HUES48 (cell line): ENCODE measurements around the gene CHRNA10.

Source experiments
- H3K27ac ChIP-seq: one replicate; pipeline ENCODE4 v1.7.0; 2013; ENCODE audit warnings: low read depth, low read length, inconsistent platforms
- H3K27me3 ChIP-seq: 2 replicates; pipeline ENCODE4 v1.6.1; 2013; ENCODE audit warnings: mild to moderate bottlenecking, low read length; ENCODE audit not compliant: control insufficient read depth, insufficient read depth
- H3K36me3 ChIP-seq: 2 replicates; pipeline ENCODE4 v1.6.1; 2013; ENCODE audit warnings: low read length; ENCODE audit not compliant: control insufficient read depth, insufficient read depth
- H3K4me1 ChIP-seq: 2 replicates; pipeline ENCODE4 v1.6.1; 2013; ENCODE audit warnings: mild to moderate bottlenecking, low read length; ENCODE audit not compliant: control insufficient read depth, insufficient read depth
- H3K4me3 ChIP-seq: 2 replicates; pipeline ENCODE4 v1.5.1; 2013; ENCODE audit warnings: mild to moderate bottlenecking, low read depth, low read length
- H3K9ac ChIP-seq: 2 replicates; pipeline ENCODE4 v1.6.1; 2013; ENCODE audit warnings: mild to moderate bottlenecking, low read depth, low read length, moderate library complexity
- H3K9me3 ChIP-seq: 2 replicates; pipeline ENCODE4 v1.6.1; 2013; ENCODE audit warnings: low read length; ENCODE audit not compliant: control insufficient read depth, insufficient read depth

The CHRNA10 gene

GRCh38 chr11:3631331-3631730, 39.9 kb downstream of the CHRNA10 start:
- H3K4me1 ChIP-seq = no peaks in the 10 kb centered on the region
- H3K36me3 ChIP-seq = no peaks in the 10 kb centered on the region
- H3K9ac ChIP-seq = no peak overlapping the region
- no peak overlapping the region for H3K4me3 ChIP-seq
- H3K27me3 ChIP-seq = no peaks in the 10 kb centered on the region
- no peak overlapping the region for H3K27ac ChIP-seq
- no peaks in the 10 kb centered on the region for H3K9me3 ChIP-seq

GRCh38 chr11:3627291-3627690, 43.9 kb downstream of the CHRNA10 start:
- H3K27ac ChIP-seq = no peak overlapping the region
- H3K4me3 ChIP-seq = no peak overlapping the region
- no peaks in the 10 kb centered on the region for H3K9me3 ChIP-seq
- no peak overlapping the region for H3K9ac ChIP-seq
- H3K36me3 ChIP-seq = no peaks in the 10 kb centered on the region
- no peaks in the 10 kb centered on the region for H3K4me1 ChIP-seq
- no peaks in the 10 kb centered on the region for H3K27me3 ChIP-seq

DNA sequence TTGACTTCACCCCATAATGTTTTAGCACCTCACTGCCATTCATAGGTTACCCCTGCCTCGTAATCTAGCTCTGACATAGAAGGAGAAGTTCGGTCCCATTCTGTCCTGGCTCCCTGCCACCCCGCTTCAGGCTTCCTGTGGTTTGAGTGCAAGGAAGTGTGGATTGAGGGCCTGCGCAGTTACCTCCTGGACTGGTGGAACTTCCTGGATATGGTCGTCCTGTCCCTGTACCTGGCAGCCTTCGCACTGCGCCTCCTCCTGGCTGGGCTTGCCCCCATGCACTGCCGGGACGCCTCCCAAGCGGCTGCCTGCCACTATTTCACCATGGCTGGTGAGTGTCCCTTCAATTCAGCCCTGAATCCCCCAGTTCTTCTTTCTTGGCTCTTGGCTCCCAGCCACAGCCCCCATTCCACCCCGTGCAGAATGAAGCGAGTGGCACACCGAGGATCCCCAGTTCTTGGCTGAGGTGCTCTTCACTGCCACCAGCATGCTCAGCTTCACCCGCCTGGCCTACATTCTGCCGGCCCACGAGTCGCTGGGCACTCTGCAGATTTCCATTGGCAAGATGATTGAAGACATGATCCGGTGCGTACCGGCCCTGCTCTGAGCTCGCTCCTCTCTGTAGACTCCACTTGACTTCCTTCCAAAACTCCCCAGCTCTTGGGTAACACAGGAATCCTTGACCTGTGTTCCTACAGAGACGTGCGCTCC, 44.8 kb downstream of the CHRNA10 start:
- H3K36me3 ChIP-seq = no peaks in the 10 kb centered on the region
- no peaks in the 10 kb centered on the region for H3K4me1 ChIP-seq
- H3K27ac ChIP-seq = no peak overlapping the region
- no peak overlapping the region for H3K4me3 ChIP-seq
- no peak overlapping the region for H3K9ac ChIP-seq
- no peaks in the 10 kb centered on the region for H3K27me3 ChIP-seq
- no peaks in the 10 kb centered on the region for H3K9me3 ChIP-seq

- Histone ChIP-seq H3K4me1 (no peaks in the 10 kb centered on the region), H3K36me3 (no peaks in the 10 kb centered on the region), H3K9me3 (no peaks in the 10 kb centered on the region), H3K4me3 (no peak overlapping the region), H3K9ac (no peak overlapping the region), H3K27me3 (no peaks in the 10 kb centered on the region), H3K27ac (no peak overlapping the region)
Observed at GRCh38 chr11:3623767-3624458, 47.3 kb downstream of the CHRNA10 start.

DNA sequence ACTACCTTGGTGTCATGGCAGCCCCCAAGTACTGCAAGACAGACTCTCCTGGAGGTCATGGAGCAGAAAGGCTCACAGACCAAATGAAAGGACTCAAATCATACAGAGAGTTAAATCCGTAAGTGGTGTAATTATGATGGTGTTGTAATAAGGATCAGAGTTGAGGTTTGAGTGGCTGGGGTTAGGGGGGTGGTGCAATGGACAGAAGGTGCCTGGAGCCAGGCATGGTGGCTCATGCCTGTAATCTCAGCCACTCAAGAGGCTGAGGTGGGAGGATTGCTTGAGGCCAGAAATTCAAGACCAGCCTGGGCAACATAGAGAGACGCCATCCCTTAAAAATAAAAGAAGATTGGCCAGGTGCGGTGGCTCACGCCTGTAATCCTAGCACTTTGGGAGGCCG, 48.1 kb downstream of the CHRNA10 start:
- Histone ChIP-seq H3K9me3 (no peaks in the 10 kb centered on the region), H3K9ac (no peak overlapping the region), H3K36me3 (no peaks in the 10 kb centered on the region), H3K27me3 (no peaks in the 10 kb centered on the region), H3K27ac (no peak overlapping the region), H3K4me3 (no peak overlapping the region), H3K4me1 (no peaks in the 10 kb centered on the region)

- Histone ChIP-seq H3K27me3 (no peaks in the 10 kb centered on the region), H3K4me1 (no peaks in the 10 kb centered on the region), H3K4me3 (no peak overlapping the region), H3K27ac (no peak overlapping the region), H3K9ac (no peak overlapping the region), H3K36me3 (no peaks in the 10 kb centered on the region), H3K9me3 (no peaks in the 10 kb centered on the region)
Observed at GRCh38 chr11:3622521-3622920, 48.7 kb downstream of the CHRNA10 start.

- Histone ChIP-seq H3K4me1 (no peaks in the 10 kb centered on the region), H3K36me3 (no peaks in the 10 kb centered on the region), H3K9me3 (no peaks in the 10 kb centered on the region), H3K27me3 (no peaks in the 10 kb centered on the region), H3K27ac (no peak overlapping the region), H3K9ac (no peak overlapping the region), H3K4me3 (no peak overlapping the region)
Observed at GRCh38 chr11:3617990-3618389, 53.2 kb downstream of the CHRNA10 start.

DNA sequence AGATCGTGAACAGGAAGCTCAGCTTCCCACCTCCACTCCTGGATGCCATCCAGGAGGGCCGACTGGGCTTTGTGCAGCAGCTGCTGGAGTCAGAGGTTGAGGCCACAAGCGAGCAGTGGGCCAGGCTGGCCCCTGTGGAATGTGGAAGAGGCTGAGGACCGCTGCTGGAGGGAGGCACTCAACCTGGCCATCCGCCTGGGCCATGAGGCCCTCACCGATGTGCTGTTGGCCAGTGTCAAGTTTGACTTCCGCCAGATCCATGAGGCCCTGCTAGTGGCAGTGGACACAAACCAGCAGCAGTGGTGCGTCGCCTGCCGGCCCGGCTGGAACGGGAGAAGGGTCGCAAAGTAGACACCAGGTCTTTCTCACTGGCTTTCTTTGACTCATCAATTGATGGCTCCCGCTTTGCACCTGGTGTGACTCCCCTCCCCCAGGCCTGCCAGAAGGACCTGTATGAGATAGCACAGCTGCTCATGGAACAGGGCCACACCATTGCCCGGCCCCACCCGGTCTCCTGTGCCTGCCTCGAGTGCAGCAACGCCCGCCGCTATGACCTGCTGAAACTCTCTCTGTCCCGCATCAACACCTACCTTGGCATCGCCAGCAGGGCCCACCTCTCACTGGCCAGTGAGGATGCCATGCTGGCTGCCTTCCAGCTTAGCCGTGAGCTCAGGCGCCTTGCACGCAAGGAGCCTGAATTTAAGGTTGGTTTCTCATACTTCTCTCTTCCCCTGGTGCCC, 54.3 kb downstream of the CHRNA10 start:
- H3K4me3 ChIP-seq = no peak overlapping the region
- H3K9ac ChIP-seq = no peak overlapping the region
- no peak overlapping the region for H3K27ac ChIP-seq

GRCh38 chr11:3615998-3616397, 55.2 kb downstream of the CHRNA10 start:
- Histone ChIP-seq H3K9me3 (no peaks in the 10 kb centered on the region), H3K27ac (no peak overlapping the region), H3K27me3 (no peaks in the 10 kb centered on the region), H3K4me3 (no peak overlapping the region), H3K36me3 (no peaks in the 10 kb centered on the region), H3K4me1 (no peaks in the 10 kb centered on the region), H3K9ac (no peak overlapping the region)

More for the DNA sequence above, 54.3 kb downstream of the CHRNA10 start:
- H3K36me3 ChIP-seq = no peaks in the 10 kb centered on the region
- H3K9me3 ChIP-seq = no peaks in the 10 kb centered on the region
- H3K4me1 ChIP-seq = no peaks in the 10 kb centered on the region
- H3K27me3 ChIP-seq = no peaks in the 10 kb centered on the region
